Panc1 (cell line): Measurements from ENCODE around the gene HACD1. TPM values are rescaled to one million over a fixed set of nuclear protein-coding genes. Genes with fewer than 3 reads are reported as not detected.

Experiments used
- ATAC-seq: fragments of 200-7000 bp; cut with Tn5 transposase; 2 replicates; pipeline ENCODE4 v1.9.1; 2020; ENCODE audit warnings: mild to moderate bottlenecking, moderate library complexity
- BruUV-seq: library from RNA; stranded (reverse); fragments of 400-500 nt; replicated peaks from 2 replicates; lab custom pipeline; 2021; lab: Mats Ljungman, UMichigan
- CTCF ChIA-PET: fragments of 300-600 bp; sonication (Branson Sonifier 250); formaldehyde crosslinking; loops from one replicate; lab custom pipeline; 2022; ENCODE audit warnings: antibody characterized with exemption; lab: Charles Lee
- POLR2A ChIA-PET: fragments of 300-600 bp; sonication (Branson Sonifier 250); formaldehyde crosslinking; loops from one replicate; lab custom pipeline; 2022; ENCODE audit warnings: antibody characterized with exemption; lab: Charles Lee
- DNase-seq: peaks from one replicate; pipeline ENCODE4 v3.0.0-alpha.2; 2010; ENCODE audit warnings: low read depth, low spot score
- H3K27ac ChIP-seq: 2 replicates; pipeline ENCODE4 v1.5.1; 2011; ENCODE audit warnings: mild to moderate bottlenecking, low read length, inconsistent platforms
- H3K27me3 ChIP-seq: fragments of 200-500 bp; sonication (Bioruptor generic); 2 replicates; pipeline ENCODE4 v1.6.0; 2014; ENCODE audit warnings: low read length, inconsistent platforms; ENCODE audit not compliant: control insufficient read depth, insufficient read depth
- H3K36me3 ChIP-seq: fragments of 200-500 bp; sonication (Bioruptor generic); 2 replicates; pipeline ENCODE4 v1.5.1; 2014; ENCODE audit warnings: inconsistent platforms, mild to moderate bottlenecking, low read length, moderate library complexity; ENCODE audit not compliant: control insufficient read depth, insufficient read depth
- H3K4me1 ChIP-seq: 2 replicates; pipeline ENCODE4 v1.5.1; 2011; ENCODE audit warnings: inconsistent platforms, mild to moderate bottlenecking, low read length, moderate library complexity; ENCODE audit not compliant: control insufficient read depth, insufficient read depth
- H3K4me3 ChIP-seq, 2 experiments: 2 replicates each; pipeline ENCODE4 v1.5.1; 2011 to 2012; ENCODE audit warnings: low read depth in 2 of 2, low read length in 2 of 2, mild to moderate bottlenecking in 2 of 2, inconsistent platforms in 1 of 2, moderate library complexity in 1 of 2
- H3K9me3 ChIP-seq: fragments of 200-500 bp; sonication (Bioruptor generic); 2 replicates; pipeline ENCODE4 v1.5.1; 2014; ENCODE audit warnings: low read depth, mild to moderate bottlenecking, inconsistent platforms, low read length, moderate library complexity; ENCODE audit not compliant: control insufficient read depth, insufficient read depth
- POLR2AphosphoS5 ChIP-seq: IDR thresholded peaks from 2 replicates; pipeline ENCODE4 v1.6.1; 2012; ENCODE audit warnings: mild to moderate bottlenecking, low read depth, low read length, moderate library complexity
- SIN3A ChIP-seq: IDR thresholded peaks from 2 replicates; pipeline ENCODE4 v1.6.1; 2012; ENCODE audit warnings: low read depth, mild to moderate bottlenecking, low read length, moderate library complexity, borderline replicate concordance; ENCODE audit not compliant: insufficient read depth
- TCF7L2 ChIP-seq: IDR thresholded peaks from 2 replicates; pipeline ENCODE4 v1.6.1; 2011; ENCODE audit warnings: mild to moderate bottlenecking, low read depth, low read length, inconsistent platforms
- in situ Hi-C: cut with HindIII; loops from 2 replicates; pipeline ENCODE4 v1.10.0; 2016; ENCODE audit warnings: low sequenced_read_pairs, low pct_unique_long_range_greater_than_20kb
- intact Hi-C: fragments of 100-400 bp; cut with micrococcal nuclease; formaldehyde crosslinking; loops from one replicate; pipeline ENCODE4 v1.10.0; 2022; ENCODE audit not compliant: unreplicated experiment
- total RNA-seq: library from RNA; stranded (reverse); gene quantifications from one replicate; pipeline ENCODE4 v1.2.1, GENCODE V29; 2021; ENCODE audit not compliant: unreplicated experiment
- TF ChIP-seq, protein P1 (sequence below), 2 experiments: IDR thresholded peaks; 2 replicates each; pipeline ENCODE4 v1.6.1; 2011 to 2012; ENCODE audit warnings: low read depth in 2 of 2, control low read depth in 1 of 2, low read length in 1 of 2, mild to moderate bottlenecking in 1 of 2, moderate library complexity in 1 of 2; ENCODE audit not compliant: insufficient read depth in 1 of 2
- TF ChIP-seq, protein P2 (sequence below): fragments of 450-650 bp; IDR thresholded peaks from 2 replicates; pipeline ENCODE4 v1.5.1; 2017; ENCODE audit warnings: mild to moderate bottlenecking

Gene HACD1
- total RNA-seq, 1 experiment from 2014 or later, result 53.1 TPM

DNA sequence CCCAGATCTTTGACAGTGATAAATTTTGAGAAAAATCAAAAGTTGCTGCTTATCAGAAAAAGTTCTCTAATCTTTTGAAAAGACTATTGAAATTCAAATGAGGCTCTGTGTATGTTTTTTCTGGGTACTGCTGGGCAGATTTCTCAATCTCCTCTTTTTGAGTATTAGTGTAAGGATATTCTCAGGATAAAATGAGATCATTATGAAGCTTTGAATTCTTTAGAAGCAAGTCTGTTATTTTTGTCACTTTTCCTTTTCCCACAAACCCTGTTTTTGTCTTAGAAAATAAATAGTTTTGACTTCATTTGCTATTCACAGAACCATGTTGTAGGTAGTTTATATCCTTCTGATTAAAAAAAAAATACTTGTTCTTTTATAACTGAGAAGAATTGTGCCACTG lies 34.7 kb upstream of the HACD1 start:
- Histone ChIP-seq H3K4me3 (no peak overlapping the region), H3K36me3 (no peaks in the 10 kb centered on the region), H3K27me3 (no peaks in the 10 kb centered on the region), H3K9me3 (peaks cover 8% of the 10 kb centered on the region; the same call in 1 of the 2 replicates), H3K27ac (no peak overlapping the region), H3K4me1 (peaks cover 22% of the 10 kb centered on the region; the same call in 1 of the 2 replicates)
- ATAC-seq, result no peak
- TF ChIP-seq TCF7L2 (no peak), SIN3A (no peak), POLR2AphosphoS5 (no peak)
- TF ChIP-seq, protein P1, sequence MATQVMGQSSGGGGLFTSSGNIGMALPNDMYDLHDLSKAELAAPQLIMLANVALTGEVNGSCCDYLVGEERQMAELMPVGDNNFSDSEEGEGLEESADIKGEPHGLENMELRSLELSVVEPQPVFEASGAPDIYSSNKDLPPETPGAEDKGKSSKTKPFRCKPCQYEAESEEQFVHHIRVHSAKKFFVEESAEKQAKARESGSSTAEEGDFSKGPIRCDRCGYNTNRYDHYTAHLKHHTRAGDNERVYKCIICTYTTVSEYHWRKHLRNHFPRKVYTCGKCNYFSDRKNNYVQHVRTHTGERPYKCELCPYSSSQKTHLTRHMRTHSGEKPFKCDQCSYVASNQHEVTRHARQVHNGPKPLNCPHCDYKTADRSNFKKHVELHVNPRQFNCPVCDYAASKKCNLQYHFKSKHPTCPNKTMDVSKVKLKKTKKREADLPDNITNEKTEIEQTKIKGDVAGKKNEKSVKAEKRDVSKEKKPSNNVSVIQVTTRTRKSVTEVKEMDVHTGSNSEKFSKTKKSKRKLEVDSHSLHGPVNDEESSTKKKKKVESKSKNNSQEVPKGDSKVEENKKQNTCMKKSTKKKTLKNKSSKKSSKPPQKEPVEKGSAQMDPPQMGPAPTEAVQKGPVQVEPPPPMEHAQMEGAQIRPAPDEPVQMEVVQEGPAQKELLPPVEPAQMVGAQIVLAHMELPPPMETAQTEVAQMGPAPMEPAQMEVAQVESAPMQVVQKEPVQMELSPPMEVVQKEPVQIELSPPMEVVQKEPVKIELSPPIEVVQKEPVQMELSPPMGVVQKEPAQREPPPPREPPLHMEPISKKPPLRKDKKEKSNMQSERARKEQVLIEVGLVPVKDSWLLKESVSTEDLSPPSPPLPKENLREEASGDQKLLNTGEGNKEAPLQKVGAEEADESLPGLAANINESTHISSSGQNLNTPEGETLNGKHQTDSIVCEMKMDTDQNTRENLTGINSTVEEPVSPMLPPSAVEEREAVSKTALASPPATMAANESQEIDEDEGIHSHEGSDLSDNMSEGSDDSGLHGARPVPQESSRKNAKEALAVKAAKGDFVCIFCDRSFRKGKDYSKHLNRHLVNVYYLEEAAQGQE (IDR thresholded peaks at IDR 0.05; ENCODE audit: insufficient read depth in 1 of 2, low read depth in 2 of 2, low read length in 1 of 2), result no peak
- TF ChIP-seq, protein P2, sequence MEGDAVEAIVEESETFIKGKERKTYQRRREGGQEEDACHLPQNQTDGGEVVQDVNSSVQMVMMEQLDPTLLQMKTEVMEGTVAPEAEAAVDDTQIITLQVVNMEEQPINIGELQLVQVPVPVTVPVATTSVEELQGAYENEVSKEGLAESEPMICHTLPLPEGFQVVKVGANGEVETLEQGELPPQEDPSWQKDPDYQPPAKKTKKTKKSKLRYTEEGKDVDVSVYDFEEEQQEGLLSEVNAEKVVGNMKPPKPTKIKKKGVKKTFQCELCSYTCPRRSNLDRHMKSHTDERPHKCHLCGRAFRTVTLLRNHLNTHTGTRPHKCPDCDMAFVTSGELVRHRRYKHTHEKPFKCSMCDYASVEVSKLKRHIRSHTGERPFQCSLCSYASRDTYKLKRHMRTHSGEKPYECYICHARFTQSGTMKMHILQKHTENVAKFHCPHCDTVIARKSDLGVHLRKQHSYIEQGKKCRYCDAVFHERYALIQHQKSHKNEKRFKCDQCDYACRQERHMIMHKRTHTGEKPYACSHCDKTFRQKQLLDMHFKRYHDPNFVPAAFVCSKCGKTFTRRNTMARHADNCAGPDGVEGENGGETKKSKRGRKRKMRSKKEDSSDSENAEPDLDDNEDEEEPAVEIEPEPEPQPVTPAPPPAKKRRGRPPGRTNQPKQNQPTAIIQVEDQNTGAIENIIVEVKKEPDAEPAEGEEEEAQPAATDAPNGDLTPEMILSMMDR, result no peak
- BruUV-seq, result no TSS peak
- POLR2A ChIA-PET, result no interaction called here
- in situ Hi-C loops (no loop called here), intact Hi-C loops (no loop called here)
- CTCF ChIA-PET, result no interaction called here
- DNase-seq, result no peak

DNA sequence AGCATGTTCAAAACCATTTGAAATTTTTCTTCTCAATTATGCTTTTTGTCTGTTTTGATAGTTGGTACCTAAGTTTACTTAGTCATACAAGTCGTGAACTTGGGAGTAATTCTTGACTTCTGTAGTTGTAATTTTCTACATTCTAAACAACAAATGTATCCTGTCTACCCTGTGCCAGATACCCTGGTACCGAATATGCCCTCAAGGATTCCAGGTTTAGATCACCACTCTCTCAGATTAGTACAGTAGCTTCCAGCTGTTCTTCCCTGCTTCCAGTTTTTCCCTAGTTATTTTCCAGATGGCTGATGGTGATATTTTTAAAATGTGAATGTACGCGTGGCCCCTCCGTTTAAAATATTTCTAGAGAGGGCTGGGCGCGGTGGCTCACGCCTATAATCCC lies 33.2 kb upstream of the HACD1 start:
- ChIA-PET CTCF (no interaction called here), POLR2A (no interaction called here)
- no peak overlapping the region for H3K27ac ChIP-seq
- BruUV-seq, result no TSS peak
- peaks cover 20% of the 10 kb centered on the region; the same call in 1 of the 2 replicates for H3K4me1 ChIP-seq
- no peak for TF ChIP-seq TCF7L2
- TF ChIP-seq POLR2AphosphoS5, result no peak
- no peak for TF ChIP-seq SIN3A
- TF ChIP-seq, protein P2, result no peak
- TF ChIP-seq, protein P1 (IDR thresholded peaks at IDR 0.05; ENCODE audit: insufficient read depth in 1 of 2, low read depth in 2 of 2, low read length in 1 of 2), result no peak
- no peaks in the 10 kb centered on the region for H3K36me3 ChIP-seq
- in situ Hi-C loops (no loop called here), intact Hi-C loops (no loop called here)
- ATAC-seq (no peak), DNase-seq (no peak)
- H3K4me3 ChIP-seq, result no peak overlapping the region
- peaks cover 8% of the 10 kb centered on the region; the same call in 1 of the 2 replicates for H3K9me3 ChIP-seq
- no peaks in the 10 kb centered on the region for H3K27me3 ChIP-seq
